Measurements from ENCODE around the gene PLEKHG5.
"Not testable (repeated sequence)": the region's sequence is repeated elsewhere in the genome, so short reads cannot be mapped to it uniquely, and the experiment has no call there.

Gene PLEKHG5

GRCh38 chr1:6435547-6435946, 55.9 kb downstream of the PLEKHG5 start:
- intact Hi-C loops (cut with DNase I; ENCODE audit: low total_unique reads) = no loop called here
- Histone ChIP-seq H3K9me3 (no peaks in the 10 kb centered on the region), H3K27ac (no peak overlapping the region), H3K4me3 (no peak overlapping the region), H3K36me3 (no peaks in the 10 kb centered on the region), H3K4me1 (peaks cover 0 to 8% (median 6%) of the 10 kb centered on the region in 4 donors), H3K27me3 (peaks cover 0 to 56% of the 10 kb centered on the region in 2 donors)
- no peak for DNase-seq
- no peak for TF ChIP-seq CTCF (IDR thresholded peaks at IDR 0.05)

GRCh38 chr1:6435129-6435528, 56.3 kb downstream of the PLEKHG5 start:
- no peak for DNase-seq
- TF ChIP-seq CTCF (IDR thresholded peaks at IDR 0.05) = no peak
- no peaks in the 10 kb centered on the region for H3K36me3 ChIP-seq
- no peak overlapping the region for H3K27ac ChIP-seq
- H3K4me3 ChIP-seq = no peak overlapping the region
- H3K4me1 ChIP-seq = peaks cover 0 to 4% (median 2%) of the 10 kb centered on the region in 4 donors
- intact Hi-C loops (cut with DNase I; ENCODE audit: low total_unique reads) = no loop called here
- no peaks in the 10 kb centered on the region for H3K9me3 ChIP-seq
- peaks cover 0 to 56% of the 10 kb centered on the region in 2 donors for H3K27me3 ChIP-seq

GRCh38 chr1:6434186-6434585, 57.3 kb downstream of the PLEKHG5 start:
- Histone ChIP-seq H3K27ac (no peak overlapping the region), H3K4me1 (no peaks in the 10 kb centered on the region), H3K36me3 (no peaks in the 10 kb centered on the region), H3K27me3 (peaks cover 0 to 56% of the 10 kb centered on the region in 2 donors), H3K4me3 (no peak overlapping the region), H3K9me3 (no peaks in the 10 kb centered on the region)
- intact Hi-C loops (cut with DNase I; ENCODE audit: low total_unique reads) = no loop called here
- TF ChIP-seq CTCF (IDR thresholded peaks at IDR 0.05) = no peak
- DNase-seq = no peak

- intact Hi-C loops (cut with DNase I; ENCODE audit: low total_unique reads); H3K9me3 ChIP-seq; H3K4me3 ChIP-seq; H3K27ac ChIP-seq; H3K4me1 ChIP-seq; DNase-seq; H3K36me3 ChIP-seq: not testable (repeated sequence)
- peaks cover 0 to 57% of the 10 kb centered on the region in 2 donors for H3K27me3 ChIP-seq
Measured at GRCh38 chr1:6431645-6432579, 59.6 kb downstream of the PLEKHG5 start.

GRCh38 chr1:6429660-6430411, 61.6 kb downstream of the PLEKHG5 start:
- H3K9me3 ChIP-seq; DNase-seq; H3K36me3 ChIP-seq; intact Hi-C loops (cut with DNase I; ENCODE audit: low total_unique reads); H3K4me3 ChIP-seq; H3K27ac ChIP-seq: not testable (repeated sequence)
- Histone ChIP-seq H3K27me3 (peaks cover 4 to 70% of the 10 kb centered on the region in 2 donors), H3K4me1 (peaks cover 0 to 12% (median 4%) of the 10 kb centered on the region in 4 donors)

GRCh38 chr1:6428453-6428852, 63.0 kb downstream of the PLEKHG5 start:
- H3K27ac ChIP-seq; H3K9me3 ChIP-seq; intact Hi-C loops (cut with DNase I; ENCODE audit: low total_unique reads); H3K36me3 ChIP-seq; H3K4me3 ChIP-seq; DNase-seq: not testable (repeated sequence)
- Histone ChIP-seq H3K27me3 (peaks cover 4 to 84% of the 10 kb centered on the region in 2 donors), H3K4me1 (peaks cover 0 to 26% (median 17%) of the 10 kb centered on the region in 4 donors)

Data from tibial artery (tissue), 4 donors.